Osteoblast (primary cell): Measurements from ENCODE around the gene CEP85. TPM values are rescaled to one million over a fixed set of nuclear protein-coding genes. Genes with fewer than 3 reads are reported as not detected.
"Not testable (repeated sequence)": the region's sequence is repeated elsewhere in the genome, so short reads cannot be mapped to it uniquely, and the experiment has no call there.

Source experiments
- DNase-seq: peaks from one replicate; pipeline ENCODE4 v3.0.0; 2011; ENCODE audit warnings: low spot score, mixed read lengths; ENCODE audit not compliant: insufficient read length; ENCODE audit errors: missing footprints
- H2AFZ ChIP-seq: 2 replicates; pipeline ENCODE4 v1.6.0; 2011; ENCODE audit warnings: mild to moderate bottlenecking, low read length
- H3K27ac ChIP-seq: 2 replicates; pipeline ENCODE4 v1.5.1; 2011; ENCODE audit warnings: mild to moderate bottlenecking, low read depth, low read length, moderate library complexity
- H3K27me3 ChIP-seq: 2 replicates; pipeline ENCODE4 v1.6.0; 2012; ENCODE audit warnings: mild to moderate bottlenecking, control low read depth, inconsistent platforms, low read length, moderate library complexity; ENCODE audit not compliant: insufficient read depth
- H3K36me3 ChIP-seq: 2 replicates; pipeline ENCODE4 v1.5.1; 2011; ENCODE audit warnings: mild to moderate bottlenecking, low read length, control low read depth, moderate library complexity; ENCODE audit not compliant: insufficient read depth
- H3K4me1 ChIP-seq: 2 replicates; pipeline ENCODE4 v1.5.1; 2011; ENCODE audit warnings: mild to moderate bottlenecking, low read length, control low read depth, moderate library complexity; ENCODE audit not compliant: insufficient read depth
- H3K4me2 ChIP-seq: 2 replicates; pipeline ENCODE4 v1.6.0; 2011; ENCODE audit warnings: mild to moderate bottlenecking, low read length; ENCODE audit not compliant: insufficient read depth
- H3K4me3 ChIP-seq: fragments of 200-600 bp; sonication (generic); 3 replicates; pipeline ENCODE4 v1.5.1; 2012; ENCODE audit warnings: mild to moderate bottlenecking, low read length, inconsistent platforms; ENCODE audit not compliant: insufficient read depth
- H3K79me2 ChIP-seq: 2 replicates; pipeline ENCODE4 v1.6.0; 2012; ENCODE audit warnings: mild to moderate bottlenecking, low read length, control low read depth, inconsistent platforms; ENCODE audit not compliant: insufficient read depth
- H3K9me3 ChIP-seq: 2 replicates; pipeline ENCODE4 v1.5.1; 2011; ENCODE audit warnings: low read depth, low read length, control low read depth
- H4K20me1 ChIP-seq: 2 replicates; pipeline ENCODE4 v1.6.0; 2012; ENCODE audit warnings: mild to moderate bottlenecking, low read length, control low read depth; ENCODE audit not compliant: insufficient read depth
- total RNA-seq: library from RNA; depleted of rRNA; stranded (reverse); fragments of >200 nt; gene quantifications from 2 replicates; pipeline ENCODE4 v1.2.3, GENCODE V29; 2012
- TF ChIP-seq, protein P1 (sequence below): IDR thresholded peaks from 2 replicates; pipeline ENCODE4 v1.5.1; 2011; ENCODE audit warnings: mild to moderate bottlenecking, low read depth, low read length, moderate library complexity; ENCODE audit errors: extremely low read depth

Gene CEP85
- total RNA-seq, 1 donor, result 8.0 TPM

DNA sequence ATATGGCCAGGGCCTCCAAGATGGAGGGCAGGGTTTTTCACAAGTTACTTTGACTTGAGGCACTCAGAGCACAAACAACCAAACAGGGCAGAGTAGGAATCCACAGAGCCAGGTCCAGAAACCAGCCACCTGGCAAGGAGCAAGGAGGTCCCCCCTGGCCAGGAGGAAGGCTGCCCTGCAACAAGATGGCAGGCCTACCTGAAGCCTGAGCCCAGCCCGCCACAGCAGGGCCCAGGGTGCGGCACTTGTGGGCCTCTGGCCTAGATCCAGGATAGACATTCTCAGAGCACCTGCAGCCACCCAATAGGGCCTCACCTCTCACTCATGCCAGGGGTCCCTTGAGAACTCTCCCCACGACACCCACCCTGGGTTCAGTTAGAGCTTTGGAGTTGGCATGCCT, 57.4 kb downstream of the CEP85 start:
- Histone ChIP-seq H3K9me3 (no peaks in the 10 kb centered on the region), H3K27ac (no peak overlapping the region), H2AFZ (no peak overlapping the region), H3K4me3 (no peak overlapping the region), H3K79me2 (no peaks in the 10 kb centered on the region), H4K20me1 (no peaks in the 10 kb centered on the region), H3K4me2 (no peak overlapping the region), H3K27me3 (no peaks in the 10 kb centered on the region), H3K4me1 (peaks cover 12% of the 10 kb centered on the region), H3K36me3 (peaks cover 7% of the 10 kb centered on the region)
- DNase-seq, result no peak
- TF ChIP-seq, protein P1, sequence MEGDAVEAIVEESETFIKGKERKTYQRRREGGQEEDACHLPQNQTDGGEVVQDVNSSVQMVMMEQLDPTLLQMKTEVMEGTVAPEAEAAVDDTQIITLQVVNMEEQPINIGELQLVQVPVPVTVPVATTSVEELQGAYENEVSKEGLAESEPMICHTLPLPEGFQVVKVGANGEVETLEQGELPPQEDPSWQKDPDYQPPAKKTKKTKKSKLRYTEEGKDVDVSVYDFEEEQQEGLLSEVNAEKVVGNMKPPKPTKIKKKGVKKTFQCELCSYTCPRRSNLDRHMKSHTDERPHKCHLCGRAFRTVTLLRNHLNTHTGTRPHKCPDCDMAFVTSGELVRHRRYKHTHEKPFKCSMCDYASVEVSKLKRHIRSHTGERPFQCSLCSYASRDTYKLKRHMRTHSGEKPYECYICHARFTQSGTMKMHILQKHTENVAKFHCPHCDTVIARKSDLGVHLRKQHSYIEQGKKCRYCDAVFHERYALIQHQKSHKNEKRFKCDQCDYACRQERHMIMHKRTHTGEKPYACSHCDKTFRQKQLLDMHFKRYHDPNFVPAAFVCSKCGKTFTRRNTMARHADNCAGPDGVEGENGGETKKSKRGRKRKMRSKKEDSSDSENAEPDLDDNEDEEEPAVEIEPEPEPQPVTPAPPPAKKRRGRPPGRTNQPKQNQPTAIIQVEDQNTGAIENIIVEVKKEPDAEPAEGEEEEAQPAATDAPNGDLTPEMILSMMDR, result no peak

DNA sequence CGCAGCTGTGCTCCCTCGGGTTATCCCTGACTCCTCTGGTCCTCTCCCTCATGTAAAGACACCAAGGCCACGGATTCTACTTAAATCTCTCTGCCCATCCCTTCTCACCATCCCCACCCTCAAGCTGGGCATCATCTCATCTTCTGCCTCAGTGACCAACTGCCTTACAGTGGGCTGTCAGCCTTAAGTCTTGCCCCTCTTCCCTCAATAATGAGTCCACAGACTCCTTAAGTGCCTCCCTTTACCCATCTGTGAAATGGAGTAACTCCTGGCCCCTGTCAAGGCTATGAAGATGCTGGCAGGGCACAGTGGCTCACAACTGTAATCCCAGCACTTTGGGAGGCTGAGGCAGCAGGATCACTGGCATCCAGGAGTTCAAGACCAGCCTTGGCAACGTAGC, 57.9 kb downstream of the CEP85 start:
- Histone ChIP-seq H3K4me2 (no peak overlapping the region), H3K27me3 (no peaks in the 10 kb centered on the region), H2AFZ (no peak overlapping the region), H3K27ac (no peak overlapping the region), H4K20me1 (no peaks in the 10 kb centered on the region), H3K36me3 (peaks cover 7% of the 10 kb centered on the region), H3K4me3 (no peak overlapping the region), H3K79me2 (no peaks in the 10 kb centered on the region), H3K4me1 (peaks cover 10% of the 10 kb centered on the region), H3K9me3 (no peaks in the 10 kb centered on the region)
- TF ChIP-seq, protein P1, result no peak
- peak; percentile 51 for DNase-seq

DNA sequence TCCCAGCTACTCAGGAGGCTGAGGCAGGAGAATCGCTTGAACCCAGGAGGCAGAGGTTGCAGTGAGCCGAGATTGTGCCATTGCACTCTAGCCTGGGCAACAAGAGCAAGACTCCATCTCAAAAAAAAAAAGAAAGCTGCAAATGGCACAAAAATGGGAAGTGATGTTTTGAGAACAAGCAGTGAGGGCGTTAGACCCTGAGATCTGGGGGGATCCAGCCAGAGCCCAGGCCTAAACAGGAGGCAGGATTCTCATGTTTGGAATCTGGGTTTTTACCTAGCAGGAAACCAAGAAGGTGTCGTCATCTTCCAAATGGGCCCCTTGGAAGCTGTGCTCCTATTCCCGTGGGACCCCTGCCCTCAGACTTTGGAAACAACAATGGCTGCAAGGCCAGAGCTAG, 58.7 kb downstream of the CEP85 start:
- not testable (repeated sequence) for H4K20me1 ChIP-seq, DNase-seq, H2AFZ ChIP-seq, H3K79me2 ChIP-seq, H3K4me3 ChIP-seq, H3K27ac ChIP-seq, H3K9me3 ChIP-seq, H3K4me1 ChIP-seq, H3K4me2 ChIP-seq, H3K27me3 ChIP-seq
- peaks cover 12% of the 10 kb centered on the region for H3K36me3 ChIP-seq

DNA sequence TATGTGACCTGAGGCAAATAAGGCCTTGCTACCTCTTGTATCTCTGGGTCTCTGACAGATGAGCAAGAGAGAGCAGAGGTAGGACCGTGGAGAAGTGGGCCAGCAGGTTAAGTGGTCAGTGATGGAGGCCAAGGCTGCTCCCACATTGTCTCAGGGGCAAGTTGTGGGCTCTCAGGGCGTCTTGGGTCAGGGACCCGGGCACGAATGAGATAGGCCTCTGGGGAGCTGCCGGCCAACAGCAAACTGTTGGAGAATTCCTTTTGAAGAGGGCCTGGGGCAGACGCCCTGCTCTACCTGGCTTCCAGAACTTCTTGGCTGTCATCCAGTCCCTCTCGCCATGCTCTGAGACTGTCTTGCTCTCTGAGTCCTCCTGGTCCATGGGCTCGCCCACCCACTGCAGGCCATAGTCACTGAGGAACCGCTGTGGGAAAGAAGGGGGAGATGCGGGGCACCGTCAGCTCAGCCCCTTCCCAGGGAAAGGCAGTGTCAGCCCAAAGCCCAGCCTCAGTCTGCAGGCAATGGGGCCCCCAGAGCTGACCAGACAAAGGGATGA, 60.0 kb downstream of the CEP85 start:
- no peak overlapping the region for H2AFZ ChIP-seq
- H3K27ac ChIP-seq, result no peak overlapping the region
- H3K4me2 ChIP-seq, result no peak overlapping the region
- no peaks in the 10 kb centered on the region for H3K9me3 ChIP-seq
- peak; percentile 72 for DNase-seq
- H3K4me3 ChIP-seq, result no peak overlapping the region
- peaks cover 6% of the 10 kb centered on the region for H3K4me1 ChIP-seq
- TF ChIP-seq, protein P1, result no peak
- H3K27me3 ChIP-seq, result no peaks in the 10 kb centered on the region
- H3K36me3 ChIP-seq, result peaks cover 12% of the 10 kb centered on the region
- no peaks in the 10 kb centered on the region for H4K20me1 ChIP-seq
- no peaks in the 10 kb centered on the region for H3K79me2 ChIP-seq
